ENCODE data around the gene MSN. TPM values are rescaled to one million over a fixed set of nuclear protein-coding genes. Genes with fewer than 3 reads are reported as not detected.
"Not testable (repeated sequence)": the region's sequence is repeated elsewhere in the genome, so short reads cannot be mapped to it uniquely, and the experiment has no call there.

Gene MSN
- total RNA-seq = 138 TPM

DNA sequence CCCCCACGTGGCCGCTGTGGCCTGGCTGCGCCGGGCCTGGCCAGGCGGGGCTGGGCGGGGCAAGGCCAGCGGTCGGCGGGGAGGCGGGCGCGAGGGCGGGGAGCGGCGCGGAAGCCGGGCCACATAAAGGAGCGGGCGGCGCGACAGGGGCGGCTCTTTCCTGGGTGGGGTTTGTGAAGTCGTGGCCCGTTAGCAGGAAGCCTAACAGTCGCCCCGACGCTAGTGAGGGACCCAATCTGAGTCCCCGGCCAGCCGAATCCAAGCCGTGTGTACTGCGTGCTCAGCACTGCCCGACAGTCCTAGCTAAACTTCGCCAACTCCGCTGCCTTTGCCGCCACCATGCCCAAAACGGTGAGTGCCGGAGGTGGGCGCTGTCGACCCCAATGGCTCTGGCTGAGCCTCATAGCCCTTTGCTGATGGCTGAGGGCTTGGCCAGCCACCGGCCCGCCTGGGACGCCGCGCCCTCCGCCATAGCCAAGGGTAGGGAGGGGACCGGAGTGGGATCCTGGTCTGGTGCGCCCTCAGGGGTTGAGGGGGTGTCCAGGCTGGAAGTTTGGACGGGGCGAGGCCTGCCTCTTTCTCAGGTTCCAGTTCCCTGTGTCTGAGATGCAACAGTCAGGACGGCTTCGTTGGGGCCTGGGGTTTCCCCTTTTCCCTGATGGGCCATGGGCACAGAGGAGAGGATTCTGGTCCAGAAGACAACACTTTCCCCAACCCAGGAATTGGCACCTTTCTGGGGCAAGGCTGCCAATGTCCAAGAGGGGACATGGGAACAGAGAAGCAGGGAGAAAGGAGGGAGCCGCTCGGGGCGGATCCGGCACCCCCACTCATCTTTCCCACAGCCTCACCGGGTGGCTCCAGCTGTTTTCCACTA, at the start of gene MSN:
MSN (plus strand) TSS at position 152 of the 874 bp plus-strand sequence; CDS start at position 340, 188 bp downstream.
- DNase-seq (ENCODE audit: low spot score) = peak; percentile 60

DNA sequence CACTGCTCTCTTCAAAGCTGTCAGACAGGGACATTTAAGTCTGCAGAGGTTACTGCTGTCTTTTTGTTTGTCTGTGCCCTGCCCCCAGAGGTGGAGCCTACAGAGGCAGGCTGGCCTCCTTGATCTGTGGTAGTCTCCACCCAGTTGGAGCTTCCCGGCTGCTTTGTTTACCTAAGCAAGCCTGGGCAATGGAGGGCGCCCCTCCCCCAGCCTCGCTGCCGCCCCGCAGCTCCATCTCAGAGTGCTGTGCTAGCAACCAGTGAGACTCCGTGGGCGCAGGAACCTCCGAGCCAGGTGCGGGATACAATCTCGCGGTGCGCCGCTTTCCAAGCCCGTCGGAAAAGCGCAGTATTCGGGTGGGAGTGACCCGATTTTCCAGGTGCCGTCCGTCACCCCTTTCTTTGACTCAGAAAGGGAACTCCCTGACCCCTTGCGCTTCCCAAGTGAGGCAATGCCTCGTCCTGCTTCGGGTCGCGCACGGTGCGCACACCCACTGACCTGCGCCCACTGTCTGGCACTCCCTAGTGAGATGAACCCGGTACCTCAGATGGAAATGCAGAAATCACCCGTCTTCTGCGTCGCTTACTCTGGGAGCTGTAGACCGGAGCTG, 47.3 kb upstream of the MSN start:
- not testable (repeated sequence) for DNase-seq (ENCODE audit: low spot score)

GRCh38 chrX:65630771-65631170, 36.7 kb upstream of the MSN start:
- DNase-seq (ENCODE audit: low spot score) = no peak

- no peak for DNase-seq (ENCODE audit: low spot score)
These were observed 33.6 kb upstream of the MSN start for GRCh38 chrX:65633826-65634225.

- DNase-seq (ENCODE audit: low spot score) = no peak
These were observed 32.7 kb upstream of the MSN start for GRCh38 chrX:65634732-65635131.

DNA sequence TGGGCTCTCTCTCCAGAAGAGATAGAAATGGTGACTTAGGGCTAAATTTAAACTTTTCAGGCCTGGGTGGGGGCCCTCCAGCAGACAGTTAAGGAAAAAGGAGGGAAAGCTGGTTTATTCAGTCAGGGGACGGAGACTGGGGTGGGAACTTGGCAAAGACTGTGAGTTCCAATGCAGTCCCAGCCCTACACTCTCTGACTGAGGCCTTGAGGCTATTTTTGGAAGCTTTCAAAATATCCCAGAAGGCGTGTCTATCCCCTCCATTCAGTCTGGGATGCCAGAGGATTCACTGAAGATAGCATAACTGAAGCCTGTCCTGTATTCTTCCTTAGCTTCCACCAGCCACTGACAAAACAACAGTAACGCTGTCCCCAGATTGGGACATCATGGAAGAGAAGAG, 32.1 kb upstream of the MSN start:
- DNase-seq (ENCODE audit: low spot score) = no peak

GRCh38 chrX:65635822-65636221, 31.6 kb upstream of the MSN start:
- no peak for DNase-seq (ENCODE audit: low spot score)

DNA sequence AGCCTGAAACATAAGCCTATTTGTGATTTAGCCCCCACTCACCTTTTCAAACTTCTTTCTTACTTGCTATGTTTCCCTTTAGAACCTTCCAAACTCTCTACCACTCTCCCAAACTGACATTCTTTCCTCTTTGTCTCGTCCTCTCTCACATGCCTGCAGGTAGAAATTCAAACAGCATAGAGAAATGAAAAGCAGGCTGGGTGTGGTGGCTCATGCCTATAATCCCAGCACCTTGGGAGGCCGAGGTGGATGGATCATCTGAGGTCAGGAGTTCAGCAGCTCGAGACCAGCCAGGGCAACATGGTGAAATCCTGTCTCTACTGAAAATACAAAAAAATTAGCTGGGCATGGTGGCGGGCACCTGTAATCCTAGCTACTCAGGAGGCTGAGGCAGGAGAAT, 31.2 kb upstream of the MSN start:
- not testable (repeated sequence) for DNase-seq (ENCODE audit: low spot score)

GRCh38 chrX:65637335-65637734, 30.1 kb upstream of the MSN start:
- DNase-seq (ENCODE audit: low spot score) = no peak

GRCh38 chrX:65642914-65643491, 24.5 kb upstream of the MSN start:
- no peak for DNase-seq (ENCODE audit: low spot score)

DNA sequence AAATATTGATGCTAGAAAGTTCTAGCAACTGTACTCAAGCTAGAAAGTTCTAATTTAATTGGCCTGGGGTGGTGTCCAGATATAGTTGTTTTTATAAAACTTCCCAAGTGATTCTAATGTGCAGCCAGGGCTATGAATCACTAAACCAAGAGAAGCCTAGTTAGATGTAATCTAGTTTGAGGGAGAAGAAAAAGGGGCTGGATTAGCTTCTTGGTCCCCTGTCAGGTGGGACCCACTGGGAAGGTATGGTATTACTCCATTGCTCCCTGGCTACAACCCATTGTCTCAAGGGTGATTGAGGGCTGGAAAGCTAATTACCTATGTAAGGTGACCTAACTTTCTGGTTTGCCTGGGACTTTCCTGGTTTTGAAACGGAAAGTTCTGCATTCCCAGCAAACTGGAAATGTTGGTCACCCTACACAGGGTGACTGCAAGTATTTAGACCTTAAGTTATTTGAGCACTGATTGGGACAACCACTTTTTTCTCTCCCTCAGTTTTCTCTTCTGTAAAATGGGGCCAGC, 23.9 kb upstream of the MSN start:
- DNase-seq (ENCODE audit: low spot score) = no peak

DNA sequence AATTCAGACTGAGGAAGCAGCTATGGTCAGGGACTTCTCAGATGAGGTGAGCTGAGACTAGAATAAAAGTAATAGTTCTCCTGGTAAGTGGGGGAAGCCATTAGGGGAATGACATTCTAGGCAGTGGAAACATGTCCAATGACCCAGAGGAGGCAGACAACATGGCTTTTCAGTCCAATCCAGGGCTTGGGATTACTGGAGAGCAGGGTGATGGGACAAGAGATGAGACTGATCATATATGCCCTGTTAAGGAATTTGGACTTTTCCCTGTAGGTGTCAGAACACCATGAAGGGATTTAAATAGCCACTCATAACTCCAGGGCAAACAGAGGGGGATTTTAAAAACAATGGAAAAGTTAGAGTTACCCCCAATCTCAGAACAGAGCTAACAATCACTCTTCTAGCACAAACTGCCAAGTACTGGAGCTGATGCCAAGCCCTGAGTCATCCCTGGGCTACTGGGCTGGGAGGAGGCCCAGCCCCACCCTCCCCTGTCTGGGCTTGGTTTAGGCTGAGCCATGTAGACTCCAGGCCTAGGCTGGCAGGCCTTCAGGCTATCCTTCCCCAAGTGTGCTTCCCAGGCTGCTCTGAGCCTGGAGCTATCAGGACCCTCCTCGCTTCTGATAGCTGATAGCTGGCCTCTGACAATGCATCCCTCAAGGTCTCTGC, 22.7 kb upstream of the MSN start:
- peak; percentile 77 for DNase-seq (ENCODE audit: low spot score)

DNA sequence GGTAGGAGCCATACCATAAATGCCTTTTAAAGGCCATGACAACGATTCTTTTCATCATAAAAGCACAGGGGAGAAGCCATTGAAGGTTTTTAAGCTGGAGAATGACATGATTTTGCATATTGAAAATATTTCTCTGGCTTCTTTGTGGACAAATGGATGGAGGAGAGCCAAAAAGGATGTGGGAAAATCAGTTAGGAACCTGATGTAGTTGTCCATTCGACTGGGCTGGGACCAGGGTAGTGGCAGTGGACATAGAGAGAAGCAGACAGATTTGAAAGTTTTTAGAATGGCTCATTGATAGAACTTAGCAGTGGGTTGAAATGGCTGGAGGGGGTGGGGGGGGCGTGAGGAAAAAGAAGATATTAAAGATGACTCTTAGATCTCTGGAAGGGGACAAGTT, 19.7 kb upstream of the MSN start:
- no peak for DNase-seq (ENCODE audit: low spot score)

DNA sequence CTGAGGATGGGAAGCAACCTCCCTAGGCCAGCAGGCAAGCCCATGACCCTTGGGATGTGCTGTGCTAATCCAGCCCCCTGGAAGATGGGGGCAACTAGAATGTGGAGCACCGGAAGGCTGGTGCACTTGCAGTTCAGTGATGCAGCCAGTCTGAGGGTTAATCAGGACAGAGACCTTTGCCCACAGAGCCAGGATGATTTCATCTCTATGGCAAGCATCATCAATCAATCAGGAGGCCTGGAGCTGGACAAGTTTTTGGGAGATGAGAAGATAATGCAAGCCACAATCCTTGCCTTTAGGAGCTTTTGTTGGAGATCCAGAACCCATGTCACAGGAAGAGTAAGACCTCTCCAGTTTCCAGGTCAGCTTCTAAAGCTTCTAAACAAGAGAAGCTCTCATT, 15.4 kb upstream of the MSN start:
- DNase-seq (ENCODE audit: low spot score) = no peak

GRCh38 chrX:65657009-65657441, 10.4 kb upstream of the MSN start:
- DNase-seq (ENCODE audit: low spot score) = not testable (repeated sequence)

DNA sequence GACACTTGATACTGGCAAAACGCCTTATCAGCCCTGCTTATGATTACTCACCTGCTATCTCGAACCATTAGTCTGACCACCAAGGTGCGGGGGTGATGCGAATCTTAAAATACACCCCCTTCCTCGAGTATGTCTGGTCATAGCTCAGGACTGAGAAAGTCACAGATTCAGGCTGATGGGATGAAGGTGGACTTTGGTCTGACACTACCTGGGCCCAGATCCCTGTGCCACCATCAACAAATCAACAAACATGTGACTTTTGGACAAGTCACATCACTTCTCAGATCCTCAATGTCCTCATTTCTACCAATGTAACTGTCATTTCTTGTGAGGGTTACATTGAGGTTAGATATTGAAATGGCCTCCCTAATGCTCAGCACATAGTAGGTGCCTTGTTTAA, 9.8 kb upstream of the MSN start:
- no peak for DNase-seq (ENCODE audit: low spot score)

DNA sequence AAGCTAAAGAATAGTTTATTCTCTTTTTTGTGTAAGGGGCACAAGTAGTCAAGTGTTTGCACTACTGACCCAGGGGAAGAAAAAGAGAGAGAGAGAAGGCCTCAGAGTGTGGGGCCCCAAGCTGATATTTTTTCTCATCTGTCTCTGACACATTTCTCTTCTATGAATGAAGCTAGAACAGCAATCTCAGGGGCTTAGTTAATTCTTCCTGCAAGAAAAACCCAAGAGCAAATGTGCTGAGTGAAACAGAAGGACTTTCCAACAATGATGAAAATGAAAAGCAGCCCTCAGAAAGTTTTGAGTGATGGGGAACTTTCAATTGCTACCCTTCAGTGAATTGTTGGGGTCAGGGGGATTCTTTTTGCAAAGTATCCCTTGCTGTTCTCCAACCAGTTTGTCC, 9.2 kb upstream of the MSN start:
- DNase-seq (ENCODE audit: low spot score) = no peak

GRCh38 chrX:65667157-65667502, 324 bp upstream of the MSN start:
- no peak for DNase-seq (ENCODE audit: low spot score)

DNA sequence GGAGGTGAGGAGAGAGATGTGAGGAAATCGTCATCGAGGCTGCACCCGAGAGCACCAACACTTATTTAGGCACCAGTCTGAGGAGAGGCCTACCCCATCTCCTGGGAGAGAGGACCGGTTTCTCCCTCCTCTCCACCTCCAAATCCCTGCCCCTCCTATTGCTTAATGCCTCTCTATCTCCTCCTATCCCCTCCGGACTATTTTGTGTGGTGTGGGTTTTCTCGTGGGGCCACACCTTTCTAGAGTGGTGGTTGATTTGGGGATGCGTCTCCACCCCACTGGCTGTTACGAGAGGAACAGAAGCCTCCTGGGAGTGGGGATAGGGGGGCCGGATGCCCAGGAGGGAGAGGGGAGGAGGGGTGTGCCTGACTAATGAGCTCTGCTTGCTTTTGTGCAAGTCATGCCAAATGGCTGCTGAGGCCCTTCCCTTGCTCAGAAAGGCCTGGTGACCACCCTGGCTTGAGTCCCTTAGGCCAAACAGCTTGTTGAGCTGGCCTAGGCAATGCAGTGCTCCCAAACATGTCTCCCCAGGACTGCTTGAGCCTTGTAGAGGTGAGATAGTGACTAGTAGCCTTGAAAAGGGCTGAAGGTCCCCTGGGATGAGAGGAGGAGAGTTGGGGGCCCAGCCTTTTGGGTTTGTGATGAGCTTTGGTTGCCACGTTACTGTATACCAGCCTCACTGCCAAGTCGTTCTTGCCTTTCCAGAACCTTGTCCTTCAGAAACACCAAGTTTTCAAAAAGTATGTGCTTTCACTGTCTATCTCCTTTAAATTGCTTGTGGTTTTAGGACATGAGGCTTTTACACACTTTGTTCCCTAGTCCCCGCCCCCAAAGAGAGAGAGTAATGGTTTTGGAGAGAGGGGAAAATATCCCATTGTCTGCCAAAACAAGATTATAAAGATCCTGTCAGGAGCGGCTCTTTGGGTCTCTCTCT, 1.2 kb downstream of the MSN start:
- DNase-seq (ENCODE audit: low spot score) = peak; percentile 42

DNA sequence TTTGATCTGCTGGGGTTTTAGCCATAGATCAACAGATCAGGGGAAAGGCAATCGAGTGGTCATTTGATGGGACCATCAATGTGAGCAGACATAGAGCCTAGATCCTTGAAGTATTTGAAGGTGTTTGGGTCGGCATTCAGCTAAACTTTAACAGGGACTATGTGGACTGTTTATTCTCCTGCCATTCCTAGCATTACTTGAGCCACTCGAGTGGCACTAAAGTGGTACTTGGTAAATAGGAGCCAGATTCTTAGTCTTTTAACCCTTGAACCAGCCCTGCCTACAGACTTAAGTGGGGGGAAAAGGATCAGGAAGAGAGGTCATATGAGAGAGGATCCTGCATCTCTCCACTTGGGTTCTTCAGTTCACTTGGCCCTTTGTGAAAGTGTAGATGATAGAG, 3.8 kb downstream of the MSN start:
- DNase-seq (ENCODE audit: low spot score) = no peak

GRCh38 chrX:65671966-65672365, 4.5 kb downstream of the MSN start:
- no peak for DNase-seq (ENCODE audit: low spot score)

Data from mucosa of gallbladder (tissue), 1 donor.